A549 (cell line): ENCODE results near the gene COMMD10.

Experiments
- CBX2 ChIP-seq: fragments of 200-600 bp; sonication (generic); IDR thresholded peaks from 2 replicates; pipeline ENCODE4 v1.6.1; 2016; ENCODE audit warnings: low read depth, mild to moderate bottlenecking, borderline replicate concordance
- CTCF ChIP-seq: fragments of >200 bp; sonication (Bioruptor Twin); formaldehyde crosslinking; IDR thresholded peaks from 3 replicates; pipeline ENCODE4 v1.5.1; 2016
- E2F6 ChIP-seq: IDR thresholded peaks from 2 replicates; pipeline ENCODE4 v1.6.1; 2012; ENCODE audit warnings: low read depth, borderline replicate concordance
- EP300 ChIP-seq, 2 experiments: fragments of >200 bp; sonication (Bioruptor Twin); formaldehyde crosslinking; IDR thresholded peaks; 2 replicates in 1 of 2; 3 replicates in 1 of 2; pipeline ENCODE4 v1.6.1; 2016 to 2017
- KDM5A ChIP-seq: fragments of 200-600 bp; sonication (generic); IDR thresholded peaks from 2 replicates; pipeline ENCODE4 v1.6.1; 2016; ENCODE audit warnings: antibody characterized with exemption, mild to moderate bottlenecking
- MAX ChIP-seq: IDR thresholded peaks from 2 replicates; pipeline ENCODE4 v1.6.1; 2012
- NPAS2 ChIP-seq: fragments of 250-450 bp; sonication (Bioruptor Pico); IDR thresholded peaks from 2 replicates; pipeline ENCODE4 v1.8.0; 2022; ENCODE audit warnings: mild to moderate bottlenecking, moderate library complexity, borderline replicate concordance
- PHF8 ChIP-seq: fragments of 200-600 bp; sonication (generic); IDR thresholded peaks from 2 replicates; pipeline ENCODE4 v1.6.1; 2016; ENCODE audit warnings: low read depth, mild to moderate bottlenecking, antibody characterized with exemption, moderate library complexity, borderline replicate concordance
- POLR2A ChIP-seq: IDR thresholded peaks from 2 replicates; pipeline ENCODE4 v1.6.1; 2012; ENCODE audit warnings: mild to moderate bottlenecking, low read length
- RCOR1 ChIP-seq: fragments of 150-350 bp; IDR thresholded peaks from 2 replicates; pipeline ENCODE4 v1.6.1; 2014; ENCODE audit warnings: antibody characterized with exemption, low read length, low read depth
- RFX5 ChIP-seq: fragments of 450-650 bp; IDR thresholded peaks from 2 replicates; pipeline ENCODE4 v1.7.1; 2014; ENCODE audit warnings: antibody characterized with exemption, mild to moderate bottlenecking, moderate library complexity
- SREBF2 ChIP-seq: fragments of 450-650 bp; IDR thresholded peaks from 2 replicates; pipeline ENCODE4 v1.6.1; 2014; ENCODE audit warnings: mild to moderate bottlenecking, moderate library complexity

GRCh38 chr5:116288524-116288923 is 203.7 kb downstream of the COMMD10 start:
- no peak for TF ChIP-seq CTCF
- no peak for TF ChIP-seq KDM5A
- TF ChIP-seq RFX5, result no peak
- TF ChIP-seq SREBF2, result no peak
- TF ChIP-seq EP300 (IDR thresholded peaks at IDR 0.05), result no peak
- no peak for TF ChIP-seq POLR2A
- TF ChIP-seq CBX2, result no peak
- TF ChIP-seq NPAS2 (CRISPR knock-in tag), result no peak
- TF ChIP-seq MAX, result no peak
- no peak for TF ChIP-seq RCOR1
- no peak for TF ChIP-seq E2F6
- TF ChIP-seq PHF8, result no peak
